GM10847 (cell line): ENCODE results near the gene ZNF275.

Experiments used
- POLR2A ChIP-seq: IDR thresholded peaks from 2 replicates; pipeline ENCODE4 v1.6.1; 2011; ENCODE audit not compliant: insufficient read length; ENCODE audit errors: extremely low read depth

Gene ZNF275

GRCh38 chrX:153396320-153397195 is 62.6 kb downstream of the ZNF275 start:
- TF ChIP-seq POLR2A, result no peak

DNA sequence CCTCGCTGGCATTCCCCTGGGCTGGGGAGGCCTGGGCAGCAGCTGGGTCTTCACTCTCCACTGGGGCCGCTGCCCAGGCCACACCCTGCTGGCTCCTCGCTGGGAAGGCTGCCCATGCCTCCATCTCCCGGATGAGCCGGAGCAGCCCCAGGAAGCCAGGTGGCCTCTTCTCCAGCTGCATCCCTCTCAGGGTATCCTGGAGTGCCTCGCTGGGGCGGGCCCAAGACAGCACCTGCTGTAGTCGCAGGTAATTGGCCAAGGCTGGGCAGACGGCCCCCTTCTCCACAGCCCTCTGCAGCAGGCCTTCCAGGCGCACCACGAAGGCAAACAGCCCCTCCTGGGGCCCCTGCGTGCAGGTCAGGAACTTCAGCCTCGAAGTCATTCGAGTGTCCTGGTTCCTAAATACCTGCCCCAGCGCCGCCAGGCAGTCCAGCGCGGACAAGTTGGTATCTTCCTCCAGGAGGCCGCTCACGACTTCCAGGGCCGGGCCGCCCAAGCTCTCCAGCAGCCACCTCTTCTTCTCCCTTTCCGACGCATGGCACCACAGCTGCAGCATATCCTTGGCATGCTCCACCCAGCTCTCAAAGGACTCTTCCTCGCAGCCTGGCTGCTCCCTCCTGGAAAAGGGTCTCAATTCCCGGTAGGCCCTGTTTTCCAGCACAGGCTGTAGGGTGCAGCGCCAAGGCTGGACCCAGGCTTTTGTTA is 63.5 kb downstream of the ZNF275 start:
- no peak for TF ChIP-seq POLR2A

GRCh38 chrX:153398275-153398960 is 64.5 kb downstream of the ZNF275 start:
- no peak for TF ChIP-seq POLR2A

- TF ChIP-seq POLR2A, result no peak
Measured at GRCh38 chrX:153400146-153401132, 66.5 kb downstream of the ZNF275 start.

DNA sequence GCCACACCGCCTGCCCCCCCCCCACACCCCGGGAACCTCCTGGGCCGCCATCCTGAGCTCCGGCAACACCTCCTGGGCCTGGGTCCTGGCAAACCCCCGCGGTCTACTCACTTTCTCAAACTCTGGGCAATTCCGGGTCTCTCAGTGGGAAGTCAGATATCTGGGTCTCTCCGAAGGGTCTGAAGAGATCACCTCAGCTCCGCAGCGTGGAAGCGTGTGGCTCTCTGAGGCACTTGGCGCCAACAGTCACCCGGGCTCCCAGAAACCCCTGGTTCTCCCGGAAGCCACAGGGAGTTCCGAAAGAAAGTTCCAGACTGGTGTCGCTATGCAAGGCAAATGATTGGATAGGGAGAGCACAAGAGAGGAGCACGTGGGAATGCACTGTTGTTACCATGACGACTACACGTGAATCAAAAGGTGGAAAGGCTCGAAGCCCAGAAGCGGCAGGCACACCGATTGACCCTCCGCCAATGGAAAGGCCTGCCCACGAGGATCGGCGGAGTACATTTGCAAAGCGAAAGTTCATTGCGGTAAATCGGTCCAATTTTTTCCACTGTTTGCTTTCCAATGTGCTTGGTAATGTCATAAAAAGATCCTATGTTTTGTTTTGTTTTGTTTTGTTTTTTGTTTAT is 67.3 kb downstream of the ZNF275 start, which contains the start of gene PNMA6E:
Gene PNMA6E, minus strand, starts transcription at position 218 of the 632 bp plus-strand sequence. CDS start 2,501 bp downstream, outside the sequence.
- TF ChIP-seq POLR2A, result no peak
